HG03139 (cell line): ENCODE measurements around the gene INTS2.
"Not testable (repeated sequence)": the region's sequence is repeated elsewhere in the genome, so short reads cannot be mapped to it uniquely, and the experiment has no call there.

Experiments
- ATAC-seq: cut with Tn5 transposase; IDR thresholded peaks from one replicate; pipeline ENCODE4 v1.9.1; 2021; ENCODE audit not compliant: unreplicated experiment

INTS2 gene

GRCh38 chr17:61897548-61898180 is 30.1 kb downstream of the INTS2 start:
- ATAC-seq, result no peak

GRCh38 chr17:61895391-61895790 is 32.4 kb downstream of the INTS2 start:
- no peak for ATAC-seq

GRCh38 chr17:61894310-61894709 is 33.5 kb downstream of the INTS2 start:
- ATAC-seq, result not testable (repeated sequence)

GRCh38 chr17:61887733-61888132 is 40.0 kb downstream of the INTS2 start:
- ATAC-seq, result not testable (repeated sequence)

- ATAC-seq, result not testable (repeated sequence)
Observed at GRCh38 chr17:61885865-61886264, 41.9 kb downstream of the INTS2 start.

- no peak for ATAC-seq
Observed at GRCh38 chr17:61884864-61885263, 42.9 kb downstream of the INTS2 start.

GRCh38 chr17:61880589-61881102 is 47.1 kb downstream of the INTS2 start:
- ATAC-seq, result no peak

- no peak for ATAC-seq
Observed at GRCh38 chr17:61878984-61879612, 48.7 kb downstream of the INTS2 start.

GRCh38 chr17:61878520-61878919 is 49.3 kb downstream of the INTS2 start:
- no peak for ATAC-seq

GRCh38 chr17:61877837-61878236 is 49.9 kb downstream of the INTS2 start:
- no peak for ATAC-seq

GRCh38 chr17:61875804-61876203 is 52.0 kb downstream of the INTS2 start:
- no peak for ATAC-seq

GRCh38 chr17:61875285-61875684 is 52.5 kb downstream of the INTS2 start:
- ATAC-seq, result no peak

- ATAC-seq, result no peak
Observed at GRCh38 chr17:61874075-61874474, 53.7 kb downstream of the INTS2 start.

- no peak for ATAC-seq
Observed at GRCh38 chr17:61872099-61872498, 55.7 kb downstream of the INTS2 start.

- ATAC-seq, result no peak
Observed at GRCh38 chr17:61869138-61869537, 58.6 kb downstream of the INTS2 start.

GRCh38 chr17:61868074-61868473 is 59.7 kb downstream of the INTS2 start:
- ATAC-seq, result no peak

- ATAC-seq, result no peak
Observed at GRCh38 chr17:61867033-61867432, 60.7 kb downstream of the INTS2 start.

- ATAC-seq, result no peak
Observed at GRCh38 chr17:61863801-61864126, 64.0 kb downstream of the INTS2 start.

GRCh38 chr17:61862975-61863800 is 64.6 kb downstream of the INTS2 start, which contains the start of gene BRIP1:
Gene BRIP1, minus strand, starts transcription at chr17:61863528. Its CDS starts 1,989 bp downstream, at chr17:61861539.
- peak; percentile 92 for ATAC-seq

- no peak for ATAC-seq
Observed at GRCh38 chr17:61862105-61862574, 65.6 kb downstream of the INTS2 start.

GRCh38 chr17:61860397-61860796 is 67.4 kb downstream of the INTS2 start:
- not testable (repeated sequence) for ATAC-seq

- no peak for ATAC-seq
Observed at GRCh38 chr17:61856035-61856434, 71.7 kb downstream of the INTS2 start.
